Hippocampal formation (tissue), 2 donors: Measurements from ENCODE around the gene HOMER2.

Source experiments
- DNase-seq, 2 donors: peaks; one replicate each; lab custom pipeline; 2025; lab: John Stamatoyannopoulos, UW

The HOMER2 gene

GRCh38 chr15:82930461-82930860 lies 22.1 kb downstream of the HOMER2 start:
- no peak for DNase-seq

GRCh38 chr15:82928711-82929110 lies 23.8 kb downstream of the HOMER2 start:
- DNase-seq = no peak

GRCh38 chr15:82923744-82924143 lies 28.8 kb downstream of the HOMER2 start:
- DNase-seq = no peak

GRCh38 chr15:82922737-82923136 lies 29.8 kb downstream of the HOMER2 start:
- DNase-seq = no peak

GRCh38 chr15:82921939-82922338 lies 30.6 kb downstream of the HOMER2 start:
- no peak for DNase-seq

- DNase-seq = no peak
Measured at GRCh38 chr15:82921242-82921641, 31.3 kb downstream of the HOMER2 start.

GRCh38 chr15:82919231-82919886 lies 33.2 kb downstream of the HOMER2 start:
- no peak for DNase-seq

GRCh38 chr15:82918607-82919230 lies 33.8 kb downstream of the HOMER2 start:
- no peak for DNase-seq

- no peak for DNase-seq
Measured at GRCh38 chr15:82918162-82918561, 34.4 kb downstream of the HOMER2 start.

- DNase-seq = no peak
Measured at GRCh38 chr15:82917249-82917648, 35.3 kb downstream of the HOMER2 start.

GRCh38 chr15:82916161-82916952 lies 36.2 kb downstream of the HOMER2 start:
- DNase-seq = no peak

GRCh38 chr15:82914396-82914795 lies 38.1 kb downstream of the HOMER2 start:
- no peak for DNase-seq

- DNase-seq = no peak
Measured at GRCh38 chr15:82911458-82911857, 41.1 kb downstream of the HOMER2 start.

- no peak for DNase-seq
Measured at GRCh38 chr15:82910721-82911120, 41.8 kb downstream of the HOMER2 start.

GRCh38 chr15:82909080-82909815 lies 43.3 kb downstream of the HOMER2 start:
- DNase-seq = no peak

GRCh38 chr15:82907350-82907749 lies 45.2 kb downstream of the HOMER2 start:
- DNase-seq = no peak

- no peak for DNase-seq
Measured at GRCh38 chr15:82904574-82904973, 47.9 kb downstream of the HOMER2 start.

GRCh38 chr15:82903511-82903910 lies 49.0 kb downstream of the HOMER2 start:
- DNase-seq = no peak

GRCh38 chr15:82901114-82901805 lies 51.3 kb downstream of the HOMER2 start:
- no peak for DNase-seq

GRCh38 chr15:82900511-82901060 lies 51.9 kb downstream of the HOMER2 start:
- DNase-seq = no peak

- DNase-seq = no peak
Measured at GRCh38 chr15:82898961-82899360, 53.6 kb downstream of the HOMER2 start.
